HepG2 (cell line): ENCODE data around the gene HORMAD2. TPM values are rescaled to one million over a fixed set of nuclear protein-coding genes. Genes with fewer than 3 reads are reported as not detected.
A peak's percentile ranks its signal among the peaks of the same experiment; 100 is the strongest.

Experiments
- ATAC-seq: fragments of 200-7000 bp; cut with Tn5 transposase; 3 replicates; pipeline ENCODE4 v1.9.1; 2020; ENCODE audit warnings: mild to moderate bottlenecking, moderate library complexity
- BruUV-seq: library from RNA; stranded (reverse); fragments of 400-500 nt; replicated peaks from 2 replicates; lab custom pipeline; 2021; lab: Mats Ljungman, UMichigan
- CTCF ChIA-PET: fragments of 300-600 bp; formaldehyde crosslinking; extraction: SDS; loops from one replicate; lab custom pipeline; 2021; ENCODE audit warnings: low total read pairs, inconsistent platforms, low intra/inter-chr PET ratio; lab: Yijun Ruan, JAX
- POLR2A ChIA-PET: fragments of 350-600 bp; sonication (Branson Sonifier 250); formaldehyde crosslinking; loops from one replicate; lab custom pipeline; 2020; ENCODE audit warnings: antibody characterized with exemption, inconsistent platforms; lab: Yijun Ruan, JAX
- DNase-seq: peaks from one replicate; pipeline ENCODE4 v3.0.0-alpha.2; 2015; ENCODE audit warnings: low spot score
- FAIRE-seq: peaks from 3 replicates; lab custom pipeline; 2011; peaks lifted over from hg19 to GRCh38; lab: Jason Lieb, UNC
- H2AFZ ChIP-seq: one replicate; pipeline ENCODE4 v1.6.1; 2011; ENCODE audit warnings: low read length, inconsistent platforms
- H3K27ac ChIP-seq: fragments of 300-600 bp; 3 replicates; pipeline ENCODE4 v1.8.0; 2011; ENCODE audit warnings: mixed run types, mild to moderate bottlenecking, mixed read lengths, low read length, inconsistent platforms; ENCODE audit not compliant: insufficient read depth; ENCODE audit errors: extremely low read length
- H3K27me3 ChIP-seq, 2 experiments: fragments of 200-600 bp in 1 of 2; 2 replicates in 1 of 2; 3 replicates in 1 of 2; pipeline versions ENCODE4 v1.6.0 to v1.8.0; 2011; ENCODE audit warnings: low read length in 2 of 2, mild to moderate bottlenecking in 2 of 2, moderate library complexity in 2 of 2, inconsistent platforms in 1 of 2; ENCODE audit not compliant: insufficient read depth in 2 of 2, control insufficient read depth in 1 of 2
- H3K36me3 ChIP-seq, 2 experiments: fragments of 200-600 bp in 1 of 2; replicated peaks in 1 of 2; 2 replicates in 1 of 2; 3 replicates in 1 of 2; pipeline versions ENCODE4 v1.5.1 to v1.8.0; 2011; ENCODE audit warnings: low read length in 2 of 2, inconsistent platforms in 1 of 2; ENCODE audit not compliant: insufficient read depth in 2 of 2, control insufficient read depth in 1 of 2
- H3K4me1 ChIP-seq: 2 replicates; pipeline ENCODE4 v1.5.1; 2012; ENCODE audit warnings: low read length, inconsistent platforms; ENCODE audit not compliant: insufficient read depth
- H3K4me2 ChIP-seq: 2 replicates; pipeline ENCODE4 v1.6.0; 2011; ENCODE audit warnings: low read depth, low read length, inconsistent platforms
- H3K4me3 ChIP-seq, 3 experiments: fragments of 200-600 bp in 1 of 3; sonication (generic), shearing (Covaris generic) in 1 of 3; replicated peaks in 1 of 3; 2 replicates each; pipeline ENCODE4 v1.5.1; 2011 to 2016; ENCODE audit warnings: low read length in 3 of 3, inconsistent platforms in 2 of 3, low read depth in 2 of 3, mild to moderate bottlenecking in 2 of 3, control low read depth in 1 of 3, mixed read lengths in 1 of 3; ENCODE audit not compliant: insufficient read depth in 1 of 3
- H3K79me2 ChIP-seq: one replicate; pipeline ENCODE4 v1.6.1; 2011; ENCODE audit warnings: low read length, inconsistent platforms; ENCODE audit not compliant: insufficient read depth
- H3K9ac ChIP-seq: 2 replicates; pipeline ENCODE4 v1.6.0; 2011; ENCODE audit warnings: mild to moderate bottlenecking, low read depth, low read length, inconsistent platforms; ENCODE audit not compliant: insufficient read depth
- H3K9me3 ChIP-seq: 2 replicates; pipeline ENCODE4 v1.5.1; 2012; ENCODE audit warnings: mild to moderate bottlenecking, low read length
- H4K20me1 ChIP-seq: 2 replicates; pipeline ENCODE4 v1.6.0; 2011; ENCODE audit warnings: inconsistent platforms, mild to moderate bottlenecking, low read length, moderate library complexity; ENCODE audit not compliant: insufficient read depth
- ELF4 ChIP-seq: sonication (generic); formaldehyde crosslinking; IDR thresholded peaks from 2 replicates; pipeline ENCODE4 v1.5.0; 2020; ENCODE audit warnings: missing genetic modification reagents, mild to moderate bottlenecking, moderate library complexity, borderline replicate concordance
- FOXA1 ChIP-seq, 2 experiments: fragments of 450-650 bp in 1 of 2; sonication (generic) in 1 of 2; formaldehyde crosslinking in 1 of 2; IDR thresholded peaks; 2 replicates each; pipeline versions ENCODE4 v1.4.0 to v1.6.1; 2016 to 2020; ENCODE audit warnings: missing genetic modification reagents in 1 of 2
- HNRNPL ChIP-seq: fragments of 200-400 bp; formaldehyde crosslinking; IDR thresholded peaks from 2 replicates; pipeline ENCODE4 v1.6.1; 2017; ENCODE audit warnings: mild to moderate bottlenecking, low read depth, low read length
- MAFF ChIP-seq: IDR thresholded peaks from 2 replicates; pipeline ENCODE4 v1.6.1; 2011; ENCODE audit warnings: low read depth, low read length, improper control_type of control experiment
- MAFK ChIP-seq, 2 experiments: IDR thresholded peaks in 1 of 2; conservative IDR thresholded peaks in 1 of 2; 2 replicates each; pipeline ENCODE4 v1.6.1; 2011; ENCODE audit warnings: improper control_type of control experiment in 2 of 2, low read length in 2 of 2
- MTF1 ChIP-seq: sonication (generic); formaldehyde crosslinking; IDR thresholded peaks from 2 replicates; pipeline ENCODE4 v1.5.0; 2020; ENCODE audit warnings: missing genetic modification reagents
- PTBP1 ChIP-seq: fragments of 200-400 bp; formaldehyde crosslinking; IDR thresholded peaks from 2 replicates; pipeline ENCODE4 v1.6.1; 2018; ENCODE audit warnings: low read length, low read depth; ENCODE audit not compliant: poor library complexity, severe bottlenecking
- REPIN1 ChIP-seq: sonication (generic); formaldehyde crosslinking; IDR thresholded peaks from 2 replicates; pipeline ENCODE4 v1.8.0; 2022; ENCODE audit warnings: missing genetic modification reagents, low read depth, mild to moderate bottlenecking, borderline replicate concordance
- SNAI1 ChIP-seq: sonication (generic); formaldehyde crosslinking; IDR thresholded peaks from 2 replicates; pipeline ENCODE4 v1.5.0; 2020; ENCODE audit warnings: mild to moderate bottlenecking, missing genetic modification reagents, borderline replicate concordance
- SNAPC2 ChIP-seq: sonication (generic); formaldehyde crosslinking; IDR thresholded peaks from 2 replicates; pipeline ENCODE4 v1.8.1; 2022; ENCODE audit warnings: mild to moderate bottlenecking, missing genetic modification reagents
- TMF1 ChIP-seq: sonication (generic); formaldehyde crosslinking; IDR thresholded peaks from 2 replicates; pipeline ENCODE4 v1.8.1; 2022; ENCODE audit warnings: low read depth, missing genetic modification reagents
- ZBTB21 ChIP-seq: sonication (generic); formaldehyde crosslinking; IDR thresholded peaks from 2 replicates; pipeline ENCODE4 v1.4.0; 2020; ENCODE audit warnings: missing genetic modification reagents
- ZNF260 ChIP-seq: sonication (generic); formaldehyde crosslinking; IDR thresholded peaks from 2 replicates; pipeline ENCODE4 v1.4.0; 2020; ENCODE audit warnings: missing genetic modification reagents, low read depth, mild to moderate bottlenecking, borderline replicate concordance
- ZNF333 ChIP-seq: sonication (generic); formaldehyde crosslinking; IDR thresholded peaks from 2 replicates; pipeline ENCODE4 v1.4.0; 2020; ENCODE audit warnings: mild to moderate bottlenecking, missing genetic modification reagents, borderline replicate concordance
- ZSCAN9 ChIP-seq: IDR thresholded peaks from 2 replicates; pipeline ENCODE4 v1.6.1; 2016; ENCODE audit warnings: borderline replicate concordance
- WGBS: methylation state at CpG from one replicate; pipeline ENCODE4 v1.1.6; 2017; ENCODE audit warnings: low lambda C conversion rate; 5-methylcytosine and 5-hydroxymethylcytosine counted together
- in situ Hi-C: cut with HindIII; loops from 2 replicates; pipeline ENCODE4 v1.10.0; 2017; ENCODE audit warnings: low pct_unique_long_range_greater_than_20kb; ENCODE audit not compliant: extremely low pct_ligation_motif_present
- intact Hi-C: fragments of 100-400 bp; cut with micrococcal nuclease; formaldehyde crosslinking; loops from one replicate; pipeline ENCODE4 v1.10.0; 2022; ENCODE audit not compliant: unreplicated experiment
- polyA plus RNA-seq, 8 experiments: library from polyadenylated mRNA; depleted of rRNA in 3 of 8; stranded (reverse) in 7 of 8; unstranded in 1 of 8; fragments of >200 nt; fragmentation: Illumina TruSeq in 4 of 8; extraction: Trizol in 4 of 8; gene quantifications; 2 replicates each; pipeline versions ENCODE4 v1.2.1 to v1.2.3, GENCODE V29; 2011 to 2016; ENCODE audit warnings: low read depth in 4 of 8, missing spikeins in 1 of 8, mixed read lengths in 1 of 8; ENCODE audit not compliant: insufficient read depth in 1 of 8
- total RNA-seq, 5 experiments: library from RNA; depleted of rRNA; stranded (reverse); fragments of >200 nt; fragmentation: Illumina TruSeq; extraction: Trizol; gene quantifications; 2 replicates each; pipeline ENCODE4 v1.2.3, GENCODE V29; 2016; ENCODE audit warnings: low read depth in 1 of 5
- TF ChIP-seq, protein P1 (sequence below): sonication (generic); formaldehyde crosslinking; IDR thresholded peaks from 2 replicates; pipeline ENCODE4 v1.8.0; 2022; ENCODE audit warnings: missing genetic modification reagents, mild to moderate bottlenecking, moderate library complexity, borderline replicate concordance

Gene HORMAD2
- total and polyA plus RNA-seq, 2 of the 13 experiments (the other 11 are each of a cell fraction or from before 2014, with no cell fraction given): not detected

DNA sequence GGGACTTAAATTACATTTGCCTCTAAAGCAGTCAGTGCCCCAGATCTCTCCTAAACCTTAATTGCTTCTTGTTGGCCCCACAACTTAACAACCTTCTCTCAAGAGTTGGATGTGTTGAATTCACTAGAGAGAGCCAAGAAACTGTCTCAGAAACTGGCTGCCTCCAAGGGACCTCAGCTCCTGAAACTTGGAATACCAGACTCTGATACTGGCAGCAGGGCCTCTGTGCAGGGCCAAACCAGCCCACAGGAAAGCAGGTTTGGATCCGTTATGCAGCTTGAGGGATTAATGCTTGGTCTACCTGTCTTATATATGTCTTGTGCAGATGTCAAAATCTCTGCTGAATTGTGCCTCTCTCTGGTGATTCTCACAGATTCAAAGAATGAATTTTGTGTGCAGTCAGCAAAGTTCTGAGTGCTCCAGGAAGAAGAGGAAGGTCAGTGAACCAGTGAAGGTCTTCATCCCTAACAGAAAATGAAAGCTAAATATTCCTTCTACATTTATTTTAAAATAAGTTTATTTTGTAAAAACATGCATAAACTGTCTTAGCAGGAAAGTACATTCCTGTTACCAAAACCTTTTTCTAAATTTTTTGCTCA is 95.5 kb downstream of the HORMAD2 start:
- ChIA-PET POLR2A (no interaction called here), CTCF (no interaction called here)
- H3K36me3 ChIP-seq: no peaks in the 10 kb centered on the region
- in situ Hi-C loops: no loop called here
- no peaks in the 10 kb centered on the region for H4K20me1 ChIP-seq
- H3K9me3 ChIP-seq: no peaks in the 10 kb centered on the region
- no peak for FAIRE-seq
- BruUV-seq: no TSS peak
- TF ChIP-seq ZNF333 (CRISPR knock-in tag) (no peak), ZNF260 (CRISPR knock-in tag) (no peak), ZBTB21 (CRISPR knock-in tag) (no peak), FOXA1 (IDR thresholded peaks at IDR 0.05) (no peak), FOXA1 (CRISPR knock-in tag; IDR thresholded peaks at IDR 0.05) (no peak), MAFF (peak; percentile 45; the same call in 1 of the 2 replicates), MAFK (conservative IDR thresholded peaks at IDR 0.05 in 1 of 2, IDR thresholded peaks at IDR 0.05 in 1 of 2; ENCODE audit: low read length in 2 of 2) (peak; percentile 60 to 64), REPIN1 (CRISPR knock-in tag) (no peak), SNAPC2 (no peak), HNRNPL (no peak)
- no peaks in the 10 kb centered on the region for H3K79me2 ChIP-seq
- no peak overlapping the region for H3K9ac ChIP-seq
- H3K4me3 ChIP-seq: no peak overlapping the region
- 36% methylated on average over 1 of the region's 1 CpG for WGBS
- peaks cover 0 to 8% of the 10 kb centered on the region in 2 experiments; a peak in 1 of 5 replicates for H3K27me3 ChIP-seq
- DNase-seq: no peak
- H2AFZ ChIP-seq: no peak overlapping the region
- intact Hi-C loops: no loop called here
- H3K4me2 ChIP-seq: no peak overlapping the region
- ATAC-seq: no peak
- no peak overlapping the region for H3K27ac ChIP-seq
- no peaks in the 10 kb centered on the region for H3K4me1 ChIP-seq

DNA sequence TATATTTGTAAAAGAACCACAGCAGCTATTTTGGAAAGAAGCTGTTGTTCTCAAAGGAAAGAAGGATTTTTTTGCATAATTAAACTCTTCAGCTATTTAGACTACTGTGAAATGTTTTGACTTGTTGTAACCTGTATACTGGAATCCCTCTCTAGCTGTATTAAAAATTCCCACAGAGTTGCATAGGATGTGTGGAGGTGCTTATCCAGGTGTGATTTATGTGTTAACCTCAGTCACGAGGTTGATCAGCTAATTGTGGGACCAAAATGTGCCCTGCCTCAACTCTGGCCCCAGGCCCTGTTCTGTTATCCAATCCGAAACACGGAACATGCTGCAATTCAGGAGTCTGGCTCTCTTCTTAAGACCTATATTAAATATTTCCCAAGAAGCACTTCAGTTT is 96.2 kb downstream of the HORMAD2 start:
- Histone ChIP-seq H2AFZ (no peak overlapping the region), H3K4me3 (no peak overlapping the region), H3K4me1 (peaks cover 5% of the 10 kb centered on the region; the same call in 1 of the 2 replicates), H3K9me3 (no peaks in the 10 kb centered on the region), H3K9ac (no peak overlapping the region), H3K27me3 (peaks cover 0 to 4% of the 10 kb centered on the region in 2 experiments; a peak in 1 of 5 replicates), H3K36me3 (no peaks in the 10 kb centered on the region), H3K4me2 (no peak overlapping the region), H4K20me1 (no peaks in the 10 kb centered on the region), H3K79me2 (no peaks in the 10 kb centered on the region), H3K27ac (no peak overlapping the region)
- WGBS: 72% methylated on average over 3 of the region's 3 CpGs
- ChIA-PET POLR2A (no interaction called here), CTCF (no interaction called here)
- intact Hi-C loops: no loop called here
- no peak for DNase-seq
- FAIRE-seq: no peak
- BruUV-seq: no TSS peak
- TF ChIP-seq SNAI1 (CRISPR knock-in tag) (no peak), MTF1 (CRISPR knock-in tag) (no peak), ELF4 (CRISPR knock-in tag) (no peak), PTBP1 (no peak), ZSCAN9 (no peak), TMF1 (CRISPR knock-in tag) (no peak)
- TF ChIP-seq, protein P1, sequence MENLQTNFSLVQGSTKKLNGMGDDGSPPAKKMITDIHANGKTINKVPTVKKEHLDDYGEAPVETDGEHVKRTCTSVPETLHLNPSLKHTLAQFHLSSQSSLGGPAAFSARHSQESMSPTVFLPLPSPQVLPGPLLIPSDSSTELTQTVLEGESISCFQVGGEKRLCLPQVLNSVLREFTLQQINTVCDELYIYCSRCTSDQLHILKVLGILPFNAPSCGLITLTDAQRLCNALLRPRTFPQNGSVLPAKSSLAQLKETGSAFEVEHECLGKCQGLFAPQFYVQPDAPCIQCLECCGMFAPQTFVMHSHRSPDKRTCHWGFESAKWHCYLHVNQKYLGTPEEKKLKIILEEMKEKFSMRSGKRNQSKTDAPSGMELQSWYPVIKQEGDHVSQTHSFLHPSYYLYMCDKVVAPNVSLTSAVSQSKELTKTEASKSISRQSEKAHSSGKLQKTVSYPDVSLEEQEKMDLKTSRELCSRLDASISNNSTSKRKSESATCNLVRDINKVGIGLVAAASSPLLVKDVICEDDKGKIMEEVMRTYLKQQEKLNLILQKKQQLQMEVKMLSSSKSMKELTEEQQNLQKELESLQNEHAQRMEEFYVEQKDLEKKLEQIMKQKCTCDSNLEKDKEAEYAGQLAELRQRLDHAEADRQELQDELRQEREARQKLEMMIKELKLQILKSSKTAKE: no peak
- in situ Hi-C loops: no loop called here
- no peak for ATAC-seq
